ENCODE measurements around the gene DGCR2. TPM values are rescaled to one million over a fixed set of nuclear protein-coding genes. Genes with fewer than 3 reads are reported as not detected.

Gene DGCR2
- total RNA-seq, 1 experiment from 2014 or later = 41.1 TPM

DNA sequence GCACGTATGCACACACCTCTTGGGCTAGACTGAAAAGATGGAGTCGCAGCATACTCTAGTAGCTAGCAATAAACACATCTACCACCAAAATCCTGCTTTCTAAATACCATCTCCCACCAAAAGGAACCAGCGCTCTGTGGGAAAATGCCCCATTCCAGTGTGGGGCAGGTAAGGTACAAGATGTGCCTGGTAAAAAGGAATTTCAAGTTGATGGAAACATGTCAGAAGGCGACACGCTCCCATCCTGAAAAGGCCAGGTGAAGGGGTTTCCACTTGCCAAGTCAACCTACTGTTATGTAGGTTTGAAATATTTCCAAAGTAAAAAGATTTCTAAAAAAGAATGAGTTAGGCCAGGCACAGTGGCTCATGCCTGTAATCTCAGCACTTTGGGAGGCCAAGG lies 8.8 kb downstream of the DGCR2 start:
- H3K4me3 ChIP-seq (ENCODE audit: low read depth, low read length, poor library complexity, severe bottlenecking) = no peak overlapping the region
- peaks cover 14% of the 10 kb centered on the region for H3K4me1 ChIP-seq (ENCODE audit: insufficient read depth, low read length, poor library complexity, severe bottlenecking)
- peaks cover 3% of the 10 kb centered on the region for H3K36me3 ChIP-seq (ENCODE audit: insufficient read depth, low read length, poor library complexity, severe bottlenecking)
- DNase-seq (ENCODE audit: low spot score) = no peak
- BruUV-seq (replicated peaks) = no TSS peak
- no peaks in the 10 kb centered on the region for H3K27me3 ChIP-seq (replicated peaks; ENCODE audit: insufficient read depth, low read depth, low read length, poor library complexity)
- no peak for TF ChIP-seq EZH2 (IDR thresholded peaks at IDR 0.05; ENCODE audit: borderline replicate concordance, low read depth, low read length, poor library complexity, severe bottlenecking)
- TF ChIP-seq, protein P1, sequence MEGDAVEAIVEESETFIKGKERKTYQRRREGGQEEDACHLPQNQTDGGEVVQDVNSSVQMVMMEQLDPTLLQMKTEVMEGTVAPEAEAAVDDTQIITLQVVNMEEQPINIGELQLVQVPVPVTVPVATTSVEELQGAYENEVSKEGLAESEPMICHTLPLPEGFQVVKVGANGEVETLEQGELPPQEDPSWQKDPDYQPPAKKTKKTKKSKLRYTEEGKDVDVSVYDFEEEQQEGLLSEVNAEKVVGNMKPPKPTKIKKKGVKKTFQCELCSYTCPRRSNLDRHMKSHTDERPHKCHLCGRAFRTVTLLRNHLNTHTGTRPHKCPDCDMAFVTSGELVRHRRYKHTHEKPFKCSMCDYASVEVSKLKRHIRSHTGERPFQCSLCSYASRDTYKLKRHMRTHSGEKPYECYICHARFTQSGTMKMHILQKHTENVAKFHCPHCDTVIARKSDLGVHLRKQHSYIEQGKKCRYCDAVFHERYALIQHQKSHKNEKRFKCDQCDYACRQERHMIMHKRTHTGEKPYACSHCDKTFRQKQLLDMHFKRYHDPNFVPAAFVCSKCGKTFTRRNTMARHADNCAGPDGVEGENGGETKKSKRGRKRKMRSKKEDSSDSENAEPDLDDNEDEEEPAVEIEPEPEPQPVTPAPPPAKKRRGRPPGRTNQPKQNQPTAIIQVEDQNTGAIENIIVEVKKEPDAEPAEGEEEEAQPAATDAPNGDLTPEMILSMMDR (conservative IDR thresholded peaks at IDR 0.05; ENCODE audit: low read depth, low read length) = no peak
- intact Hi-C loops (cut with micrococcal nuclease; ENCODE audit: unreplicated experiment) = no loop called here
- no peak overlapping the region for H3K27ac ChIP-seq (ENCODE audit: low read depth, low read length, poor library complexity, severe bottlenecking)
- CTCF ChIA-PET = no interaction called here
- POLR2A ChIA-PET (ENCODE audit: low non-redundant PET) = no interaction called here
- no peaks in the 10 kb centered on the region for H3K9me3 ChIP-seq (ENCODE audit: low read depth, low read length, poor library complexity, severe bottlenecking)

DNA sequence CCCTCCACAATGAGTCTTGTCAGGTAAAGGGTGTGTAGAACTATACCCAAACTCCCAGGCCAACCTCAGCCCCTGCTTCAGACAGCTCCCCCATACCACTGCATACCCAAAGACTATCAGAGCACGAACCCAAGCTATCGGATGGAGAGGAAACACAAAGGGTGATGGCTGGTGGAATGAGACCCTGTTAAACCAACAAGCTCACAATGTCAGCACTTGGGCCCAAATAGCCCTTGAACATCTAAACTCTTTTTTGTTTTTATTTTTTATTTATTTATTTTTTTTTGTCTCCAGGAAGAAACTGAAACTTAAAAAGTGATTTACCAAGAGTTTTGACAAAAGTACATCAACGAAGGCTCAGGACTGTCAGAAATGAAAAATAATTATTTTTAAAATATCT lies 10.6 kb downstream of the DGCR2 start:
- Histone ChIP-seq H3K4me1 (ENCODE audit: insufficient read depth, low read length, poor library complexity, severe bottlenecking) (peaks cover 14% of the 10 kb centered on the region), H3K36me3 (ENCODE audit: insufficient read depth, low read length, poor library complexity, severe bottlenecking) (peaks cover 3% of the 10 kb centered on the region), H3K27ac (ENCODE audit: low read depth, low read length, poor library complexity, severe bottlenecking) (no peak overlapping the region), H3K4me3 (ENCODE audit: low read depth, low read length, poor library complexity, severe bottlenecking) (no peak overlapping the region), H3K27me3 (replicated peaks; ENCODE audit: insufficient read depth, low read depth, low read length, poor library complexity) (no peaks in the 10 kb centered on the region), H3K9me3 (ENCODE audit: low read depth, low read length, poor library complexity, severe bottlenecking) (no peaks in the 10 kb centered on the region)
- intact Hi-C loops (cut with micrococcal nuclease; ENCODE audit: unreplicated experiment) = no loop called here
- ChIA-PET POLR2A (ENCODE audit: low non-redundant PET) (no interaction called here), CTCF (no interaction called here)
- no peak for DNase-seq (ENCODE audit: low spot score)
- no peak for TF ChIP-seq EZH2 (IDR thresholded peaks at IDR 0.05; ENCODE audit: borderline replicate concordance, low read depth, low read length, poor library complexity, severe bottlenecking)
- TF ChIP-seq, protein P1 (conservative IDR thresholded peaks at IDR 0.05; ENCODE audit: low read depth, low read length) = no peak
- BruUV-seq (replicated peaks) = no TSS peak

DNA sequence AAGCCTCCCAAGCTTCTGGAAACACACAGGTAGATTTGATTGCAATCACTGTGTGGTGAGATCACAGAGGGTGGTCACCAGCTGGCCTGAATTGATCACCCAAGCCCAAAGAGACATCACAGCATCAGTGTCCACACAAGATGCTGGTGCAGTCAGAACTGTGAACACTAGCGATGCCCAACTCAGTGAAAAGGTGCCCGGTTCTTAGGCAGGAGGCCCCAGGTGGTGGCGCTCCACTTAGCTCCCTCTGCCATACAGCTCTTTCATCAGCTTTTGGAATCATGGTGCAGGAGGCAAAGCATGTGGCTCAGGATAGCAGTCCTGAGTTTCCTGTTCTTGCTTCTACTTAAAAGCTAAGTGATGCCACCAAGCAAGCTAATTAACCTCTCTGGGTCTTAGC lies 11.1 kb downstream of the DGCR2 start:
- intact Hi-C loops (cut with micrococcal nuclease; ENCODE audit: unreplicated experiment) = no loop called here
- H3K4me1 ChIP-seq (ENCODE audit: insufficient read depth, low read length, poor library complexity, severe bottlenecking) = peaks cover 14% of the 10 kb centered on the region
- TF ChIP-seq, protein P1 (conservative IDR thresholded peaks at IDR 0.05; ENCODE audit: low read depth, low read length) = no peak
- no peak for TF ChIP-seq EZH2 (IDR thresholded peaks at IDR 0.05; ENCODE audit: borderline replicate concordance, low read depth, low read length, poor library complexity, severe bottlenecking)
- H3K36me3 ChIP-seq (ENCODE audit: insufficient read depth, low read length, poor library complexity, severe bottlenecking) = peaks cover 3% of the 10 kb centered on the region
- BruUV-seq (replicated peaks) = no TSS peak
- H3K27ac ChIP-seq (ENCODE audit: low read depth, low read length, poor library complexity, severe bottlenecking) = no peak overlapping the region
- ChIA-PET CTCF (no interaction called here), POLR2A (ENCODE audit: low non-redundant PET) (no interaction called here)
- no peaks in the 10 kb centered on the region for H3K9me3 ChIP-seq (ENCODE audit: low read depth, low read length, poor library complexity, severe bottlenecking)
- no peak overlapping the region for H3K4me3 ChIP-seq (ENCODE audit: low read depth, low read length, poor library complexity, severe bottlenecking)
- no peak for DNase-seq (ENCODE audit: low spot score)
- no peaks in the 10 kb centered on the region for H3K27me3 ChIP-seq (replicated peaks; ENCODE audit: insufficient read depth, low read depth, low read length, poor library complexity)
